Keratinocyte (primary cell): Measurements from ENCODE around the gene GINS1. TPM values are rescaled to one million over a fixed set of nuclear protein-coding genes. Genes with fewer than 3 reads are reported as not detected.
A peak's percentile ranks its signal among the peaks of the same experiment; 100 is the strongest.

Experiments
- DNase-seq: peaks from one replicate; pipeline ENCODE4 v3.0.0-alpha.2; 2011; ENCODE audit warnings: low read depth, missing footprints, low spot score
- FAIRE-seq: peaks from 2 replicates; lab custom pipeline; 2011; peaks lifted over from hg19 to GRCh38; lab: Jason Lieb, UNC
- H2AFZ ChIP-seq: 2 replicates; pipeline ENCODE4 v1.6.0; 2012; ENCODE audit warnings: low read length, control low read depth, inconsistent platforms; ENCODE audit not compliant: control insufficient read depth
- H3K27ac ChIP-seq: 2 replicates; pipeline ENCODE4 v1.5.1; 2011; ENCODE audit warnings: low read length; ENCODE audit not compliant: control insufficient read depth, insufficient read depth
- H3K27me3 ChIP-seq: 3 replicates; pipeline ENCODE4 v1.6.0; 2011; ENCODE audit warnings: low read length; ENCODE audit not compliant: control insufficient read depth, insufficient read depth; ENCODE audit errors: extremely low read depth
- H3K36me3 ChIP-seq, 2 experiments: 2 replicates in 1 of 2; 3 replicates in 1 of 2; pipeline ENCODE4 v1.5.1; 2011; ENCODE audit warnings: low read length in 2 of 2, mild to moderate bottlenecking in 1 of 2; ENCODE audit not compliant: control insufficient read depth in 2 of 2, insufficient read depth in 2 of 2; ENCODE audit errors: extremely low read depth in 1 of 2
- H3K4me1 ChIP-seq: 3 replicates; pipeline ENCODE4 v1.5.1; 2011; ENCODE audit warnings: low read length; ENCODE audit not compliant: control insufficient read depth, insufficient read depth; ENCODE audit errors: extremely low read depth
- H3K4me2 ChIP-seq: 3 replicates; pipeline ENCODE4 v1.6.0; 2011; ENCODE audit warnings: low read depth, low read length; ENCODE audit not compliant: control insufficient read depth, insufficient read depth; ENCODE audit errors: extremely low read depth
- H3K4me3 ChIP-seq, 3 experiments: fragments of 200-600 bp in 1 of 3; sonication (generic) in 1 of 3; 2 replicates in 2 of 3; 3 replicates in 1 of 3; pipeline ENCODE4 v1.5.1; 2011 to 2016; ENCODE audit warnings: low read length in 3 of 3, mild to moderate bottlenecking in 3 of 3, control low read depth in 2 of 3, inconsistent platforms in 1 of 3, low read depth in 1 of 3, mixed read lengths in 1 of 3, mixed run types in 1 of 3, moderate library complexity in 1 of 3; ENCODE audit not compliant: control insufficient read depth in 2 of 3, insufficient read depth in 2 of 3; ENCODE audit errors: extremely low read depth in 1 of 3
- H3K79me2 ChIP-seq: 2 replicates; pipeline ENCODE4 v1.6.0; 2012; ENCODE audit warnings: low read length; ENCODE audit not compliant: control insufficient read depth, insufficient read depth
- H3K9ac ChIP-seq: 3 replicates; pipeline ENCODE4 v1.6.0; 2011; ENCODE audit warnings: low read length; ENCODE audit not compliant: control insufficient read depth, insufficient read depth; ENCODE audit errors: extremely low read depth
- H3K9me1 ChIP-seq: 3 replicates; pipeline ENCODE4 v1.6.0; 2011; ENCODE audit warnings: low read length; ENCODE audit not compliant: control insufficient read depth, insufficient read depth; ENCODE audit errors: extremely low read depth
- H3K9me3 ChIP-seq: 2 replicates; pipeline ENCODE4 v1.5.1; 2012; ENCODE audit warnings: low read depth, low read length; ENCODE audit not compliant: control insufficient read depth
- H4K20me1 ChIP-seq: 3 replicates; pipeline ENCODE4 v1.6.0; 2011; ENCODE audit warnings: low read length; ENCODE audit not compliant: control insufficient read depth, insufficient read depth; ENCODE audit errors: extremely low read depth
- CTCF ChIP-seq, 3 experiments: IDR thresholded peaks in 1 of 3; conservative IDR thresholded peaks in 1 of 3; optimal IDR thresholded peaks in 1 of 3; 2 replicates in 2 of 3; 3 replicates in 1 of 3; pipeline versions ENCODE3 to v1.5.1; 2011; ENCODE audit warnings: low read length in 3 of 3, mild to moderate bottlenecking in 3 of 3, moderate library complexity in 2 of 3, control low read depth in 1 of 3, inconsistent platforms in 1 of 3; ENCODE audit not compliant: insufficient read depth in 2 of 3; ENCODE audit errors: extremely low read depth in 1 of 3
- EZH2 ChIP-seq: IDR thresholded peaks from one replicate; pipeline ENCODE4 v1.6.1; 2012; ENCODE audit warnings: inconsistent platforms, mild to moderate bottlenecking, low read length, moderate library complexity
- dilution Hi-C: fragments of 300-500 bp; cut with MboI; formaldehyde crosslinking; loops from one replicate; pipeline ENCODE4 v1.7.0; 2020; ENCODE audit warnings: low sequenced_read_pairs; ENCODE audit not compliant: extremely low pct_ligation_motif_present
- polyA plus RNA-seq, 5 experiments: library from polyadenylated mRNA; depleted of rRNA in 3 of 5; stranded (reverse) in 3 of 5; stranded (forward) in 1 of 5; unstranded in 1 of 5; fragments of >200 nt; gene quantifications; 1 replicate in 1 of 5; 2 replicates in 3 of 5; 3 replicates in 1 of 5; pipeline versions ENCODE4 v1.2.1 to v1.2.3, GENCODE V29; 2011 to 2012; ENCODE audit warnings: missing spikeins in 2 of 5, low read depth in 1 of 5, low replicate concordance in 1 of 5

The GINS1 gene
- polyA plus RNA-seq, 1 donor (not counting 4 experiments of a cell fraction or from before 2014, with no cell fraction given) = 12.5 TPM

- FAIRE-seq (no peak), DNase-seq (no peak)
- H3K4me3 ChIP-seq = no peak overlapping the region
- H3K4me2 ChIP-seq = no peak overlapping the region
- H3K79me2 ChIP-seq = no peaks in the 10 kb centered on the region
- no peaks in the 10 kb centered on the region for H4K20me1 ChIP-seq
- H3K9ac ChIP-seq = no peak overlapping the region
- no peak for TF ChIP-seq CTCF (optimal IDR thresholded peaks at IDR 0.05 in 1 of 3, IDR thresholded peaks at IDR 0.05 in 1 of 3, conservative IDR thresholded peaks at IDR 0.05 in 1 of 3; ENCODE audit: extremely low read depth in 1 of 3, insufficient read depth in 2 of 3, low read length in 3 of 3)
- TF ChIP-seq EZH2 = no peak
- H3K27ac ChIP-seq = no peak overlapping the region
- no peaks in the 10 kb centered on the region for H3K9me1 ChIP-seq
- H2AFZ ChIP-seq = peak overlapping the region; percentile 32
- peaks cover 44% of the 10 kb centered on the region for H3K4me1 ChIP-seq
- H3K27me3 ChIP-seq = no peaks in the 10 kb centered on the region
- H3K9me3 ChIP-seq = no peaks in the 10 kb centered on the region
- dilution Hi-C loops = no loop called here
- H3K36me3 ChIP-seq = no peaks in the 10 kb centered on the region
These were observed 78.9 kb downstream of the GINS1 start for GRCh38 chr20:25486377-25486776.

DNA sequence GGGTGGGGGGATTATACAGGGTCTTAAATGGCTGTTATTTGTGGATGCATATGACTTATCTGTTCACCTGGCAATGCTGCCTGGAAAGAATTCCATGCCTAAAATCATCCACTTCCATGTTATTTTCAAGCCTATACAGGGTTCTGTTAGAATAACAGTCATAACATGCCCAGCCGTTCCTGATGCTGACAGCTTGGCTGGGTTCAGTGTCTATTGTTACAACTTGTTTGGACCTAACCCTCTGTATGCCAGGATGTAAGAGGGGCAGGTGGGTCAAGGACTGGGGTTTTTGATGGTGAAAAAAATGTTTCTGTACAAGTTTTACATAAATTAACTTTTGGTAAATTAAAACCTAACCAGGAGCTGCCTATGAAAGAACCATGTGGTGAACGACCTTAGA, 79.8 kb downstream of the GINS1 start:
- FAIRE-seq (peak; percentile 85), DNase-seq (no peak)
- H3K9me1 ChIP-seq = no peaks in the 10 kb centered on the region
- H3K27me3 ChIP-seq = no peaks in the 10 kb centered on the region
- dilution Hi-C loops = no loop called here
- H3K79me2 ChIP-seq = no peaks in the 10 kb centered on the region
- H3K4me2 ChIP-seq = peak overlapping the region; percentile 9
- H4K20me1 ChIP-seq = no peaks in the 10 kb centered on the region
- no peaks in the 10 kb centered on the region for H3K9me3 ChIP-seq
- H2AFZ ChIP-seq = no peak overlapping the region
- TF ChIP-seq EZH2 (no peak), CTCF (optimal IDR thresholded peaks at IDR 0.05 in 1 of 3, IDR thresholded peaks at IDR 0.05 in 1 of 3, conservative IDR thresholded peaks at IDR 0.05 in 1 of 3; ENCODE audit: extremely low read depth in 1 of 3, insufficient read depth in 2 of 3, low read length in 3 of 3) (no peak)
- no peak overlapping the region for H3K27ac ChIP-seq
- H3K4me1 ChIP-seq = peaks cover 41% of the 10 kb centered on the region
- H3K36me3 ChIP-seq = no peaks in the 10 kb centered on the region
- no peak overlapping the region for H3K9ac ChIP-seq
- H3K4me3 ChIP-seq = no peak overlapping the region
